ENCODE results near the gene NDRG3. TPM values are rescaled to one million over a fixed set of nuclear protein-coding genes. Genes with fewer than 3 reads are reported as not detected.
"Not testable (repeated sequence)": the region's sequence is repeated elsewhere in the genome, so short reads cannot be mapped to it uniquely, and the experiment has no call there.

NDRG3 gene
- total RNA-seq, 1 donor from 2014 or later: 11.3 TPM

DNA sequence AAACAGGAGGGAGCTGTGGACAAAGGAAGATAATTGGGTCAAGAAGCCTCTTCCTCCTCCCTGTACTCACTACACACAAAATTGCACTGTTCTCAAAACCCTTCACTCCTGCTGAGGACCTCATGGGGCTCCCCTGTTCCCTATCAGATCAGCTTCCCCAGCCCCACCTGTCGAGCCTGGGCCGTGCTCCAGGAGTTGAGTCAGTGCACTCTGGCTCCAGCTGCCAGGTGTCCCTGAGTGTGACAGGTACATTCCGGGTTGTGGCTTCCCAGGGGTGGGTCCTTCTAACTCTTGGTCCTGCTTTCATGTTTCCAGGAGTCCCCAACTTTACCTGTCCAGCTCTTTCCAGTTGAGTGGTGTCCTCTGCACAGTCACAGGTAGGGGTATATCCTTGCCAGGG, 131.9 kb downstream of the NDRG3 start:
- no peaks in the 10 kb centered on the region for H3K27me3 ChIP-seq (ENCODE audit: control insufficient read depth, insufficient read depth, low read length)
- peaks cover 12% of the 10 kb centered on the region for H3K36me3 ChIP-seq (ENCODE audit: control insufficient read depth, insufficient read depth, low read length)
- DNase-seq (ENCODE audit: low read depth) (peak; percentile 5), FAIRE-seq (no peak)
- H3K4me3 ChIP-seq (ENCODE audit: low read depth, low read length): no peak overlapping the region
- TF ChIP-seq, protein P1, sequence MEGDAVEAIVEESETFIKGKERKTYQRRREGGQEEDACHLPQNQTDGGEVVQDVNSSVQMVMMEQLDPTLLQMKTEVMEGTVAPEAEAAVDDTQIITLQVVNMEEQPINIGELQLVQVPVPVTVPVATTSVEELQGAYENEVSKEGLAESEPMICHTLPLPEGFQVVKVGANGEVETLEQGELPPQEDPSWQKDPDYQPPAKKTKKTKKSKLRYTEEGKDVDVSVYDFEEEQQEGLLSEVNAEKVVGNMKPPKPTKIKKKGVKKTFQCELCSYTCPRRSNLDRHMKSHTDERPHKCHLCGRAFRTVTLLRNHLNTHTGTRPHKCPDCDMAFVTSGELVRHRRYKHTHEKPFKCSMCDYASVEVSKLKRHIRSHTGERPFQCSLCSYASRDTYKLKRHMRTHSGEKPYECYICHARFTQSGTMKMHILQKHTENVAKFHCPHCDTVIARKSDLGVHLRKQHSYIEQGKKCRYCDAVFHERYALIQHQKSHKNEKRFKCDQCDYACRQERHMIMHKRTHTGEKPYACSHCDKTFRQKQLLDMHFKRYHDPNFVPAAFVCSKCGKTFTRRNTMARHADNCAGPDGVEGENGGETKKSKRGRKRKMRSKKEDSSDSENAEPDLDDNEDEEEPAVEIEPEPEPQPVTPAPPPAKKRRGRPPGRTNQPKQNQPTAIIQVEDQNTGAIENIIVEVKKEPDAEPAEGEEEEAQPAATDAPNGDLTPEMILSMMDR (IDR thresholded peaks at IDR 0.05; ENCODE audit: insufficient read depth, low read length, severe bottlenecking): no peak

DNA sequence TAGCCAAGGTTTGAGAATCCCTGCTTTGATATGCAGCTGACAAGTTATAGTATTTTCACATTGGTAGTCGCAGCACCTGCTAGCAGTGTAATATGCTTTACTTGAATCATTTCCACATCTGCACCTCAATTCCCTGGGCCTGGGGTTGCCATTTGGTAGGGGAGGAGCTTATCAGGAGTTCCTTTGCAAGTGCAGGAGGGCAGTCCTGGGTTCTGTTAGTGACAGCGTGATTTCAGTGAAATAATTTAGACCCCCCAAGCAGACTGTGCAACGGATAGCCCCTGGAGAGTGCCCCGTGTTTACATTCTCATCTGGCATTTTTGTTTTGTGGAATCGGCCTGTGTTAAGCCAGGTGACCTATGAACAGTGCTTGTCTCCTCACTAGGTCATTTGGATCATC, 134.3 kb downstream of the NDRG3 start:
- DNase-seq (ENCODE audit: low read depth) (no peak), FAIRE-seq (no peak)
- H3K4me3 ChIP-seq (ENCODE audit: low read depth, low read length): no peak overlapping the region
- TF ChIP-seq, protein P1 (IDR thresholded peaks at IDR 0.05; ENCODE audit: insufficient read depth, low read length, severe bottlenecking): no peak
- H3K27me3 ChIP-seq (ENCODE audit: control insufficient read depth, insufficient read depth, low read length): no peaks in the 10 kb centered on the region
- H3K36me3 ChIP-seq (ENCODE audit: control insufficient read depth, insufficient read depth, low read length): peaks cover 17% of the 10 kb centered on the region

DNA sequence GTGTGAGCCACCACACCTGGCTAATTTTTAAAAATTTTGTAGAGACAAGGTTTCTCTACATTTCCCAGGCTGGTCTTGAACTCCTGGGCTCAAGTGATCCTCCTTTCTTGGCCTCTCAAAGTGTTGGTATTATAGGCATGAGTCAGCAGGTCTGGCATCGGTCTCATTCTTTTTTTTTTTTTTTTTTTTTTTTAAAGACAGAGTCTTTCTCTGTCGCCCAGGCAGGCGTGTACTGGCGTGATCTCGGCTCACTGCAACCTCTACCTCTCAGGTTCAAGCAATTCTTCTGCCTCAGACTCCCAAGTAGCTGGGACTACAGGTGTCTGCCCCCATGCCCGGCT, 137.5 kb downstream of the NDRG3 start:
- FAIRE-seq; H3K4me3 ChIP-seq (ENCODE audit: low read depth, low read length); H3K27me3 ChIP-seq (ENCODE audit: control insufficient read depth, insufficient read depth, low read length): not testable (repeated sequence)
- peak; percentile 13 for DNase-seq (ENCODE audit: low read depth)
- H3K36me3 ChIP-seq (ENCODE audit: control insufficient read depth, insufficient read depth, low read length): peaks cover 17% of the 10 kb centered on the region

DNA sequence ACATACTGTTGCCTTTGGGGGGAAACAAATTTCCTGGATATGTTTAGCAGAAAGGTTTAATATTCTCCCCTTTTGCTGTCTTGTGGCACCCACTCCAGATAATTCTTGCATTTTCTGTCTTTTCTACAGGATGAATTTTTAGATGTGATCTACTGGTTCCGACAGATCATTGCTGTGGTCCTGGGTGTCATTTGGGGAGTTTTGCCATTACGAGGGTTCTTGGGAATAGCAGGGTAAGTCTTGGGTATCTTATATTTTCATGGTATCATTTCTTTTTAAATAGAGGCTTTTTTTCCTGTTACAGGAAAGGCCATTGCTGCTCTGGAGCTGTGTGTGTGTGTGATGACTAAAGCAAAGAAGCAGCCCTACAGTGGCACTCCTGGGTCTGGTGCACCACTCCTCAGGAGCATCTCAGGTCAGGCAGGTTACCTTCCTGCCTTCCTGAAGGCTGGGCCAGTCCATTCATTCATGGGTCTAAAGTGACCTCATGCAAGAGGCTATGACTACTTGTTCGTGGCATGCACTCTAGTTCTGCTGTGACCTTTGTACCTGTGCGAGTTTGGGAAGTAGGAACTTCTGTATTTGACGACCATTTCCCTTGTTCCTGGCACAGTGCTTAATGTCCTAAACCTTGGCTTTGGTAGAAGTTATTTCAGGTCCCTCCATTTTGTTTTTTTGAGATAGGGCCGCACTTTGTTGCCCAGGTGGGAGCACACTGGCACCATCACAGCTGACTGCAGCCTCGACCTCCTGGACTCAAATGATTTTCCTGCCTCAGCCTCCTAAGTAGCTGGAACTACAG, 138.1 kb downstream of the NDRG3 start:
- DNase-seq (ENCODE audit: low read depth): peak; percentile 35
- Histone ChIP-seq H3K36me3 (ENCODE audit: control insufficient read depth, insufficient read depth, low read length) (peaks cover 17% of the 10 kb centered on the region), H3K27me3 (ENCODE audit: control insufficient read depth, insufficient read depth, low read length) (no peaks in the 10 kb centered on the region), H3K4me3 (ENCODE audit: low read depth, low read length) (no peak overlapping the region)
- no peak for FAIRE-seq
- TF ChIP-seq, protein P1 (IDR thresholded peaks at IDR 0.05; ENCODE audit: insufficient read depth, low read length, severe bottlenecking): no peak

DNA sequence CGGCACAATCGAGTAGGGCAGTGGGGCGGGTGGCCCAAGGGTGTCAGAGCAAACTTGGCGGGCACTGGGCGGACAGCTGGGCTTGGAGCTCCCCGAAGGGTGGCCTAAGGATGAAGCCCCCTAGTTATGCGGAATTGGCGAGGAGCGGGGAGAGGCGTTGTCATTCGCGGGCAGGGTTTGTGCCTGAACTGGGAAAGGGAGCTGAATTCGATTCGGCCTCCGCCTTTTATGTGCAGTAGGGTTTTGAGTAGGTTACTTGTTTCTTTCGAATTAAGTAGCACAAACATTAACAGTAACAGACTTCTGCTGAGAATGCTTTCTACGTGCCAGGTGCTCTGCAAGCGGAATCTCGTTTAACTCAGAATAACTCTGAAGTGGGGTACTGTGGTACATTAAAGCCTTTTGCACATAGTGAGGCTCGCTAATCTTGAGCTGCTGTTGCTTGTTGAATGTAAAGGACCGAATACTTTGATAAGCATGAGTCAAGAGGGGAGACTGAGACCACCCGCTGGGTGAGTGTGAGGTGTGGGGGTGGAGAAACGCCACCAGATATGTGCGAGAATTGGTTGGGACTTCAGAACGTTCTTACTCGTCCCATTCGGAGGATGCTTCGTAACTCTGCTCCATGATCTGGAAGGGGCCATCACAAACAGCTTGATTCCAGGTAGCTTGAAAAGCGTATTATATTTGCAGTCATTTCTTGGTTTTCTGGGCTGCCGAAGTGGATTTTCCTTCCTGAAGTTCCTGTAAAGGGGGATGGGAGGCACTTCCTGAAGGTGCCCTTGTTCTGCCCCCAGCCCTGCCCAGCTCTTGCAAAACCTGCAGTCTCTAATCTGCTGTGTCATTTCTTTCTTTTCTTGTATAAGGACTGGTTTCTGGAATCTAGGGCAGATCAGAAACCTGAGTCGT, 139.5 kb downstream of the NDRG3 start:
- H3K4me3 ChIP-seq (ENCODE audit: low read depth, low read length): peak overlapping the region; percentile 97
- FAIRE-seq: no peak
- H3K27me3 ChIP-seq (ENCODE audit: control insufficient read depth, insufficient read depth, low read length): no peaks in the 10 kb centered on the region
- peaks cover 11% of the 10 kb centered on the region for H3K36me3 ChIP-seq (ENCODE audit: control insufficient read depth, insufficient read depth, low read length)
- TF ChIP-seq, protein P1 (IDR thresholded peaks at IDR 0.05; ENCODE audit: insufficient read depth, low read length, severe bottlenecking): no peak
- peak; percentile 41 for DNase-seq (ENCODE audit: low read depth)
